ENCODE measurements around the gene ZCCHC24. TPM values are rescaled to one million over a fixed set of nuclear protein-coding genes. Genes with fewer than 3 reads are reported as not detected.

Gene ZCCHC24
- total RNA-seq, 4 donors from 2014 or later = 100 to 156 (median 120) TPM

DNA sequence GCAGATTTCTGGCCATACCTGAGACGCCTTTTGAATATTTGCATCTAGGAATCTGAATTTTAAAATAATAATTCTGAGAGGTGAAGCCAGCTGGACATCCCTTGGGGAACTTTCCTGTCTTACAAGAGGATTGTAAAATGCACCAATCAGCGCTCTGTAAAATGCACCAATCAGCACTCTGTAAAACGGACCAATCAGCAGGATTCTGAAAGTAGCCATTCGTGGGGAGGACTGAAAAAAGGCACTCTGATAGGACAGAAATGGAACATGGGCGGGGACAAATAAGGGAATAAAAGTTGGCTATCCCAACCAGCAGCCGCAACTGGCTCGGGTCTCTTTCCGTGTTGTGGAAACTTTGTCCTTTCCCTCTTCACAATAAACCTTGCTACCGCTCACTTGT lies 88.2 kb downstream of the ZCCHC24 start:
- no peaks in the 10 kb centered on the region for H3K4me1 ChIP-seq
- DNase-seq (ENCODE audit: extremely low spot score) = no peak
- no peaks in the 10 kb centered on the region for H3K9me3 ChIP-seq
- H3K36me3 ChIP-seq = peaks cover 25 to 48% (median 36%) of the 10 kb centered on the region in 4 donors
- H3K27me3 ChIP-seq = no peaks in the 10 kb centered on the region
- WGBS = 95% methylated on average over 9 of the region's 9 CpGs
- intact Hi-C loops (cut with DNase I) = no loop called here
- no peak overlapping the region for H3K27ac ChIP-seq (replicated peaks in 1 of 4)
- TF ChIP-seq POLR2A (IDR thresholded peaks at IDR 0.05; ENCODE audit: low read depth) = no peak
- TF ChIP-seq, protein P1, sequence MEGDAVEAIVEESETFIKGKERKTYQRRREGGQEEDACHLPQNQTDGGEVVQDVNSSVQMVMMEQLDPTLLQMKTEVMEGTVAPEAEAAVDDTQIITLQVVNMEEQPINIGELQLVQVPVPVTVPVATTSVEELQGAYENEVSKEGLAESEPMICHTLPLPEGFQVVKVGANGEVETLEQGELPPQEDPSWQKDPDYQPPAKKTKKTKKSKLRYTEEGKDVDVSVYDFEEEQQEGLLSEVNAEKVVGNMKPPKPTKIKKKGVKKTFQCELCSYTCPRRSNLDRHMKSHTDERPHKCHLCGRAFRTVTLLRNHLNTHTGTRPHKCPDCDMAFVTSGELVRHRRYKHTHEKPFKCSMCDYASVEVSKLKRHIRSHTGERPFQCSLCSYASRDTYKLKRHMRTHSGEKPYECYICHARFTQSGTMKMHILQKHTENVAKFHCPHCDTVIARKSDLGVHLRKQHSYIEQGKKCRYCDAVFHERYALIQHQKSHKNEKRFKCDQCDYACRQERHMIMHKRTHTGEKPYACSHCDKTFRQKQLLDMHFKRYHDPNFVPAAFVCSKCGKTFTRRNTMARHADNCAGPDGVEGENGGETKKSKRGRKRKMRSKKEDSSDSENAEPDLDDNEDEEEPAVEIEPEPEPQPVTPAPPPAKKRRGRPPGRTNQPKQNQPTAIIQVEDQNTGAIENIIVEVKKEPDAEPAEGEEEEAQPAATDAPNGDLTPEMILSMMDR (IDR thresholded peaks at IDR 0.05) = no peak
- no peak for TF ChIP-seq EP300 (IDR thresholded peaks at IDR 0.05)
- TF ChIP-seq POLR2AphosphoS5 (IDR thresholded peaks at IDR 0.05) = no peak
- no peak overlapping the region for H3K4me3 ChIP-seq

DNA sequence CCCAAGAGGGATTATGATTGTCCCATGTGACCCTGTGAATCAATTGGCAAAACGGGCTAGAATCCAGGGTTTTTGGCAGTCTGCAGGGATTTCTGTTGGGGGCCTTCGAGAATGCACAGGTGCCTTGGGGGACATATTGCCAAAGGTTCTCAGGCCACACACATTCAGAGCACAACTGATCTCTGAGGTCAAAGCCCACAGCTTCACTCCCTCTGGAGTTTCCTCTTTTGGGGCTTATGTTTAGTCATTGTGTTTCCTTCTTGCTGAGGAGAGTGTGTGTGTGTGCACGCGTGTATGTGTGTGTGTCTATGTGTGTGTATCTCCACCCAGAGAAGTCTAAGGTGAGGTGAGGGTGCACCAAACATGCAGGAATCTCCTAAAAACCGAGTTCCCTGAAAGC lies 89.3 kb downstream of the ZCCHC24 start:
- H3K27ac ChIP-seq (replicated peaks in 1 of 4) = no peak overlapping the region
- no peaks in the 10 kb centered on the region for H3K4me1 ChIP-seq
- H3K36me3 ChIP-seq = peaks cover 35 to 59% (median 47%) of the 10 kb centered on the region in 4 donors

DNA sequence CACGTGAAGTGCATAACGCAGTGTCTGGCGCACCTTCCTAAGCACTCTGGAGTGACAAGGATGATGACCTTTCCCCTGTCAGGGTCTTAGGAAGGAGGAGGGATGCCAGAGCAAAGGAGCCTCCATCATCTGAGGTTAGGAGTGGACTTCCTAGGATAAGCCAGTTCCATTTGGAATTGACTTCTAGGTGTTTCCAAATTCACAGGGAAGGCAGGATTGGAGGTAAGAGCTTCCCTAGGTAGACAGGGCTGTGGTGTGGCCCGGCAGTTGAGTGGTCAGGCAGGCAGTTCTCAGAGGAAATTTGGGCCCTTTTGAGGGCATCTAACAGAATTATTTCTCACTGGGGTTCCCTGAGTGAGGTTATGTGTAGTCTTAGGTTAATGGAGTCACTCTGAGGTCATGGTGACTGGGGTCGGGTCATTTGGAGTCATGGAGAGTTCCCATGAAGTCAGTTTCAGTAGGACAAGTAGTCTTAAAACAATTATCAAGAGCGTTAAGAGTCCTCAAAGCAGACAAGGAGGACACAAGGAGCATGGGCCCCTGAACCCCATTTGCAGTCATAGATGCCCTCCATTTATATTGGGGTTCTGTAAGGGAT lies 89.9 kb downstream of the ZCCHC24 start:
- 89% methylated on average over 6 of the region's 6 CpGs for WGBS
- no peaks in the 10 kb centered on the region for H3K27me3 ChIP-seq
- no peak for TF ChIP-seq POLR2A (IDR thresholded peaks at IDR 0.05; ENCODE audit: low read depth)
- TF ChIP-seq, protein P1 (IDR thresholded peaks at IDR 0.05) = no peak
- TF ChIP-seq EP300 (IDR thresholded peaks at IDR 0.05) = no peak
- no peak for TF ChIP-seq POLR2AphosphoS5 (IDR thresholded peaks at IDR 0.05)
- no peak overlapping the region for H3K27ac ChIP-seq (replicated peaks in 1 of 4)
- peaks cover 0 to 5% (median 0%) of the 10 kb centered on the region in 4 donors for H3K4me1 ChIP-seq
- H3K36me3 ChIP-seq = peaks cover 40 to 65% (median 52%) of the 10 kb centered on the region in 4 donors
- no peak for DNase-seq (ENCODE audit: extremely low spot score)
- no peaks in the 10 kb centered on the region for H3K9me3 ChIP-seq
- H3K4me3 ChIP-seq = no peak overlapping the region
- intact Hi-C loops (cut with DNase I) = no loop called here

More for the DNA sequence above, 89.3 kb downstream of the ZCCHC24 start:
- no peak for DNase-seq (ENCODE audit: extremely low spot score)
- WGBS = 87% methylated on average over 5 of the region's 5 CpGs
- intact Hi-C loops (cut with DNase I) = no loop called here
- TF ChIP-seq EP300 (IDR thresholded peaks at IDR 0.05) (no peak), POLR2AphosphoS5 (IDR thresholded peaks at IDR 0.05) (no peak), POLR2A (IDR thresholded peaks at IDR 0.05; ENCODE audit: low read depth) (no peak)
- TF ChIP-seq, protein P1 (IDR thresholded peaks at IDR 0.05) = no peak
- Histone ChIP-seq H3K4me3 (no peak overlapping the region), H3K9me3 (no peaks in the 10 kb centered on the region), H3K27me3 (no peaks in the 10 kb centered on the region)

DNA sequence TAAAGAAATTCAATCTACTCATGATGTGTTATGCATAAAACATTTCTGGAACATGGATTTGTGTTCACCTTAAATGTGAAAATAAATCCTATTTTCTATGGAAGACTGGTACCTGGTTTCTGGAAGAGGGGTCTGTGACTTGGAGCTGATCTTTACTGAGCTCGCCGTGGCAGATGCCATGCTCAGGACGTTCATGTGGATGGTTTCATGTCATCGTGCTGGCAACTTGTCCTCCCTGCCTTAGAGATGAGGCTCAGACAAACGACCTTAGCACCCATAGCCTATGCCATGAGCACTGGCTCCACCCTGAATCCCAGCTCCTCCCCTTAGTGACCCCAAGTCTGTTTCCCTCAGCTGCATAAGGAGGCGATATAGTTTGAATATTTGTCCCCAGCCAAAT lies 90.8 kb downstream of the ZCCHC24 start:
- H3K9me3 ChIP-seq = no peaks in the 10 kb centered on the region
- H3K4me3 ChIP-seq = no peak overlapping the region
- peaks cover 49 to 74% (median 61%) of the 10 kb centered on the region in 4 donors for H3K36me3 ChIP-seq
- no peak overlapping the region for H3K27ac ChIP-seq (replicated peaks in 1 of 4)
- no peaks in the 10 kb centered on the region for H3K27me3 ChIP-seq
- TF ChIP-seq POLR2A (IDR thresholded peaks at IDR 0.05; ENCODE audit: low read depth) (no peak), POLR2AphosphoS5 (IDR thresholded peaks at IDR 0.05) (no peak), EP300 (IDR thresholded peaks at IDR 0.05) (no peak)
- TF ChIP-seq, protein P1 (IDR thresholded peaks at IDR 0.05) = no peak
- 86% methylated on average over 6 of the region's 6 CpGs for WGBS
- intact Hi-C loops (cut with DNase I) = no loop called here
- no peak for DNase-seq (ENCODE audit: extremely low spot score)
- H3K4me1 ChIP-seq = peaks cover 0 to 11% (median 3%) of the 10 kb centered on the region in 4 donors

DNA sequence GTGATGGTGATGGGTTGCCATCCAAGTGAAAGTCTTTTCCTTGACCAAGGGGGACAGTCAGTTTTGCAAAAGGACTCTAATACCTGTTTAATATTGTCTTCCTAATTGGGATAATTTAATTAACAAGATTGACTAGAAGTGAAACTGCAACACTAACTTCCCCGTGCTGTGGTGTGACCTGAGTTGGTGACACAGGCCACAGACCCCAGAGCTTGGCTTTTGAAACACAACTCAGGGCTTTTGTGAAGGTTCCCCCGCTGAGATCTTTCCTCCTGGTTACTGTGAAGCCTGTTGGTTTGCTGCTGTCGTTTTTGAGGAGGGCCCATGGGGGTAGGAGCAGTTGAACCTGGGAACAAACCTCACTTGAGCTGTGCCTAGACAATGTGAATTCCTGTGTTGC lies 91.3 kb downstream of the ZCCHC24 start:
- Histone ChIP-seq H3K27ac (replicated peaks in 1 of 4) (no peak overlapping the region), H3K9me3 (no peaks in the 10 kb centered on the region), H3K4me1 (peaks cover under 1 to 16% (median 8%) of the 10 kb centered on the region in 4 donors), H3K36me3 (peaks cover 51 to 78% (median 65%) of the 10 kb centered on the region in 4 donors), H3K27me3 (no peaks in the 10 kb centered on the region), H3K4me3 (no peak overlapping the region)
- WGBS = 55% methylated on average over 3 of the region's 3 CpGs
- intact Hi-C loops (cut with DNase I) = no loop called here
- TF ChIP-seq EP300 (IDR thresholded peaks at IDR 0.05) (no peak), POLR2AphosphoS5 (IDR thresholded peaks at IDR 0.05) (no peak), POLR2A (IDR thresholded peaks at IDR 0.05; ENCODE audit: low read depth) (no peak)
- TF ChIP-seq, protein P1 (IDR thresholded peaks at IDR 0.05) = no peak
- DNase-seq (ENCODE audit: extremely low spot score) = no peak

Measured in esophagus muscularis mucosa (tissue), 4 donors.